DOHH2 (cell line): Measurements from ENCODE around the gene TUT1.

ENCODE experiments used
- EZH2phosphoT487 ChIP-seq: fragments of 200-600 bp; sonication (generic); IDR thresholded peaks from 2 replicates; pipeline ENCODE4 v1.6.1; 2017; ENCODE audit warnings: borderline replicate concordance, mild to moderate bottlenecking, antibody characterized with exemption, low read length, moderate library complexity, mixed read lengths
- TF ChIP-seq, protein P1 (sequence below): fragments of 200-600 bp; sonication (generic); IDR thresholded peaks from one replicate; pipeline ENCODE4 v1.5.1; 2014; ENCODE audit warnings: antibody characterized with exemption, mild to moderate bottlenecking, low read depth, low read length; ENCODE audit not compliant: poor library complexity, severe bottlenecking

DNA sequence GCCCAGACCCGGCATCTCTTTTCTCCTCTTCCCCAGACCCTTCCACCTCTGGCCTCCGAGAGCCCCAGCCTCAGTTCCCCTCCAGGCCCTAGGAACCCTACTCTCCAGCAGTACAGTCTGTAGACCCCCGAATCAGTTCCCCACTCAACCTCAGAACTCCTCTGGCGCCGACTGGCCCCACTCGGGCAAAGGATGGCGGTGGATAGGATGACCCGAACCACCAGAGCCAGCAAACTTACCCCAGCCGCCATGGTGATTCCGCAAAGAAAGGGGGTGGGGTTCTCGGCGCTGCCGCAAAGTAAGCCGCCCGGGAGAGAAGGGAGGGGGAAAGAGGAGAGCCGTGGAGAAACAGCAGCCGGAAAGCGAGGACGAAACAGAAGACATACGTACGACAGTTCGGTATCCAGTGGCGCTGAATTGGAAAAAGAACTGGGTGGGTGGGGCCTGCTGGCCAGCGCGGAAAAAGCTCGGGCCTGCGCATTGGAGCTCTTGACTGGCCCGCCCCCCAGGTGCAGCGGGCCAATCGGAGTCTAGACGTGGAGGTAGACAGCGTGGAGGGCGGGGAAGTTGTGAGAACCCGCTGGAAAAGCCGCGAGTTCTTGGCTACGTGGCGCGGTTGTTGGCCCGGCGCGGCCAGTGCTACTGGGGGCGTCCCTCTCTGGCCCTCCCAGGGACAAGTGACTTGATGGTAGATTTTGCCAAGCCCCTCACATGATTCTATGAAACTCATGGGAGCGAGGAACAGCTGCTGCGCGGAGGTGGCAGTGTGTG, 17.5 kb downstream of the TUT1 start, which contains the start of gene EEF1G:
- TF ChIP-seq, protein P1, sequence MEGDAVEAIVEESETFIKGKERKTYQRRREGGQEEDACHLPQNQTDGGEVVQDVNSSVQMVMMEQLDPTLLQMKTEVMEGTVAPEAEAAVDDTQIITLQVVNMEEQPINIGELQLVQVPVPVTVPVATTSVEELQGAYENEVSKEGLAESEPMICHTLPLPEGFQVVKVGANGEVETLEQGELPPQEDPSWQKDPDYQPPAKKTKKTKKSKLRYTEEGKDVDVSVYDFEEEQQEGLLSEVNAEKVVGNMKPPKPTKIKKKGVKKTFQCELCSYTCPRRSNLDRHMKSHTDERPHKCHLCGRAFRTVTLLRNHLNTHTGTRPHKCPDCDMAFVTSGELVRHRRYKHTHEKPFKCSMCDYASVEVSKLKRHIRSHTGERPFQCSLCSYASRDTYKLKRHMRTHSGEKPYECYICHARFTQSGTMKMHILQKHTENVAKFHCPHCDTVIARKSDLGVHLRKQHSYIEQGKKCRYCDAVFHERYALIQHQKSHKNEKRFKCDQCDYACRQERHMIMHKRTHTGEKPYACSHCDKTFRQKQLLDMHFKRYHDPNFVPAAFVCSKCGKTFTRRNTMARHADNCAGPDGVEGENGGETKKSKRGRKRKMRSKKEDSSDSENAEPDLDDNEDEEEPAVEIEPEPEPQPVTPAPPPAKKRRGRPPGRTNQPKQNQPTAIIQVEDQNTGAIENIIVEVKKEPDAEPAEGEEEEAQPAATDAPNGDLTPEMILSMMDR: no peak
- TF ChIP-seq EZH2phosphoT487: no peak
